IPS DF 4.7 (cell line): ENCODE measurements around the gene AIFM2.
A peak's percentile ranks its signal among the peaks of the same experiment; 100 is the strongest.
"Not testable (repeated sequence)": the region's sequence is repeated elsewhere in the genome, so short reads cannot be mapped to it uniquely, and the experiment has no call there.

Source experiments
- DNase-seq: peaks from one replicate; pipeline ENCODE4 v3.0.0-alpha.2; 2013; ENCODE audit warnings: low spot score; ENCODE audit errors: extremely low read depth

The AIFM2 gene

DNA sequence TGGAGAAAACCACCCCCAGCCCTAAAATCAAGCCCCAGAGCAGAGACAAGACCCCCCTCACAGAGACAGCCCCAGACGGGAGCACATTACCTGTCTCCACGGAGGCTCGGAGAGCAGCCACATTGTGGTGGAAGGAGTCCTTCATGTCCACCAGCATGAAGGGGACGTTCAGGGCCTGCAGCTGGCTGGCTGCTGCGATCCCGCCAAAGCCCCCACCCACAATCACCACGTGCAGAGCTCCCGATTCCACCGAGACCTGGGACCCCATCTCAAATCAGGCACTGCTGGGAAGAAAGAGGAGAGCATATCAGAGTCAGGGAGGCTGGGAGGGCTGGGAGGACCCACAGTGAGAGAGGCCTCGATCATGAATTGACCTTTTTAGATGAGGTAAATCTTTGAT lies 8.8 kb downstream of the AIFM2 start:
- no peak for DNase-seq

DNA sequence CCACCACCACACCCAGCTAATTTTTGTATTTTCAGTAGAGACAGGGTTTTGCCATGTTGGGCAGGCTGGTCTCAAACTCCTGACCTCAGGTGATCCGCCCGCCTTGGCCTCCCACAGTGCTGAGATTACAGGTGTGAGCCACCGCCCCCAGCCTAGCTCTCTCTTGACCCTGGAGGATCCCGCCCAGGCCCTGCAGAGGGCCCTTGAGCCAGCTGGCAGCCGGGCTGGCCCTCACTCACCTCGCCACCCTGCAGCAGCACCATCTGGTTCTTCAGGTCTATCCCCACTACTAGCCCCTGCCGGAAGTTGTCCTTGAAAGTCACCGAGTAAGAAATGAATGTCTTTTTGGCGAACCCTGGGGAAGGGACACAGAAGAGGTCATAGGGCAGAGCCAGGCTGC lies 9.5 kb downstream of the AIFM2 start:
- not testable (repeated sequence) for DNase-seq

DNA sequence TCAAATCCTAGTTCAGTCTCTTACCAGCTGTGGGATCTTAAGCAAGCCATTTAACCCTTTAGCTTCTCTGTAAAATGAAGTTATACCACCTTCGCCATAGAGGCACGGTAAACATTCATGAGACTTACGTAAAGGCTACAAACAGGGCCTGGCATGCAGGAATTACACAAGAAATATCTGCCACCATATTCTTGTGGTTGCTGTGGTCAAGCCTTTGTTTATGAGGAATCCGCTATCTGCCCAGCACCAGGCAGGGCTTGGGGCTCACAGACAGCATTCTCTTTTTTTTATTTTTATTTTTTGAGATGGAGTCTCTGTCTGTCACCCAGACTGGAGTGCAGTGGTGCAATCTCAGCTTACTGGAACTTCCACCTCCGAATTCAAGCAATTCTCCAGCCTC lies 9.9 kb downstream of the AIFM2 start:
- DNase-seq: no peak

DNA sequence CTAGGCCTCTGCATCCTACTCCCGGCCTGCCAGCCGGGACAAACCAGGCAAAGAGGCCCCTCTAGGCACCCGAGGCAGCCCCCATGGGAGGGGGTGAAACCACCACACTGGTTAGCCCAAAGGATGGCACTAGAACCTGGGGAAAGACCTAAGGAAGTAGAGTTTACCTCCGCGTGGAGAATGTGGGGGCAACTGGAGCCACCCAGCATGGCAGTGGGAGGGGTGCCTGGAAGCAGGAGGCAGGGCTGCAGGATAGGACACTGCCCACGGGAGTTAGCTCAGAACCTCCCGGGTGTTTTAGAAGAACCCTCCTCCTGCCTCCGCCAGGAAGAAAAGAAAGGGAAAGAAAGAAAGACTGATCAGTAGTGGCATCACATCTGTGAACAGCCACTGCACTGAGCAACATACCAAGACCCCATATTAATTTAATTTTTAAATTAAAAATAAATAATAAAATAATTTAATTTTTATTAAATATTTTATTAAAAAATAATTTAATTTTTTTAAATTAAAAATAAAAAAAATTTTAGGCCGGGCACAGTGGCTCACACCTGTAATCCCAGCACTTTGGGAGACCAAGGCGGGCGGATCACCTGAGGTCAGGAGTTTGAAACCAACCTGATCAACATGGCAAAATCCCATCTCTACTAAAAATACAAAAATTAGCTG lies 11.2 kb downstream of the AIFM2 start:
- DNase-seq: no peak

DNA sequence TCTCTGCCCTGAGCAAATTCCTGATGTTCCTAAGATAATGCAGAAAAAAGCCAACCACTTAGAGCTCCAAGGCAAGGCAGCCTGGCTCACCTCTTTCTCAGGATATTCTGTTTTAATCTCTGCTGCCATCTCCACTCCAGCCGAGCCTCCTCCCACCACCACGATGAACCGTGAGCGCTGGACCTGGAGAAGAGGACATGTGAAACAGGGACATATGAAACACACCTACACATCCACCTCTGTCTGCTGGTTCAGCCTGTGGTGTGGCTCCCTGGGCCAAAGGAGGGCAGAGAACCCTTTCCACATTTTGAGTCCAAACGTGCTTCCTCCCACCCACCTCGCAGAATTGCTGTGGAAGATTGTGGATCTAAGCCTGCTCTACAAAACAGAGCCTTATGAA lies 12.2 kb downstream of the AIFM2 start:
- no peak for DNase-seq

DNA sequence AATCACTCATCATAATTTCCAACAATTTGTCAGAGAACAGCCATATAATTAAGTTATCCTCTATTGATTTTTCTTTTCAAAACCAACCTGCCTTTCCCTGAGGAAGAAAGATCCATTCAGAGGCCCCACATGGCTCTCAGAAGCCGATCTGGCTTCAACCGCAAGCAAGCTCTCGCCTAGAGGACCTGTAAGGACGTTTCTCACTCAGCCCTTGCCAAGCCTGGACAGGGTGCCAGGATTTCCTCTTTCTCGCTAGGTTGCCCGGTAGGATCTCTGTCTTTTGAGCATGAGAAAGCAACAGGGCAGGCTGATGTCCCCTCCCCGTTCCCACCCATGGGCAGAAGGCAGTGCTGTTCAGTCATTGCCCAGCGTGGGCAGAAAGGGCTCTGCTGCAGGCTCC lies 13.0 kb downstream of the AIFM2 start:
- no peak for DNase-seq

DNA sequence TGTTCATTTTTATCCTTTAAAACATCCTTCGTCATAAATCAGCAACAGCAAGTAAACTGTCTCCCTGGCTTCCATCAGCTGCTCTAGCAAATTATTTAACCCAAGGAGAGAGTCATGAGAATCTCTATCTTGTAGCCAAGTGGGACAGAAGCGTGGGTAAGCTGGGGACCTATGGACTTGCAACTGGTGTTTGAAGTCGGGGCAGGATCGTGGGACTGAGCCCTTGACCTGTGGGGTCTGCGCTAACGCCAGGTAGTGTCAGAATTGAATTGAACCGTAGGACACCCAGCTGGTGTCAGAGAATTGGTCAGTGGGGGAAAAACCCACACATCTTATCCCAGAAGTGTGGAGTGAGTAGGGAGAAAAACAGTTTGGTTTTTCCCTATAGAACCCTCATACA lies 13.4 kb downstream of the AIFM2 start:
- DNase-seq: no peak

DNA sequence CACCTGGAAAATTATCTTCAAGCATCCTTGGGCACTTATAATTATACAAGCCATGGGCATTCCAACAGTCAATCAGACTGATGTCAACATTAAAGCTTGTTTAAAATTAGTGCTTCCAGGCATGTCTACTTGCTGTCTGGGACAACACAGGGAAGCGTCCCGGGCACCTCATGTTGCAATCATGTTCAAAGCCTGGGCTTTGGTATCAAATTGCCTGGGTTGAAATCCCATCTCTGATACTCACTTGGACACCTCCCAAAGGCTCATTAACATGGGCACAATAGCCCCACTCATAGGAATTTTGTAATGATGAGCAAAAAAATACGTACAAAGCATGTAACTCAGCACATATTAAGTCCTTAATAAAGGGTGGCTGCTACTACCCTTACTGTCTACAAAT lies 14.4 kb downstream of the AIFM2 start:
- no peak for DNase-seq

DNA sequence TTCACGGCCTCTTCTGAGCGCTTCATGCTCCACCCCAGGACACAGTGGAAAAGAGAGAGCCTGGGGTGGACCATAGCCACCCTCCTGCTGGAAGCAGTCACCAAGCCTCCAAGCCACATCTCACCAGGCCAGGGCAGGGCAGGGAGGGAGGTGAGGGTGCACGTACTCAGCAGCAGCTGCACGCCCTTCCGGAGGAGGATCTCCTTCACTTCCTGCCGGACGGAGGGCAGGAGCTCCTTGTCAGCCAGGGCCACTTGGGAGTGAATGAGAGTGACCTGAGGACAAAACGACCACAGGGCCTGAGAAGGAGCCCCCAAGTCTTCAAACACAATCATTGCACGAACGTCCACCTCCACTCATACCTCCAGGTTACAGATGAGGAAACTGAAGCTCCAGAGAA lies 15.0 kb downstream of the AIFM2 start:
- no peak for DNase-seq

DNA sequence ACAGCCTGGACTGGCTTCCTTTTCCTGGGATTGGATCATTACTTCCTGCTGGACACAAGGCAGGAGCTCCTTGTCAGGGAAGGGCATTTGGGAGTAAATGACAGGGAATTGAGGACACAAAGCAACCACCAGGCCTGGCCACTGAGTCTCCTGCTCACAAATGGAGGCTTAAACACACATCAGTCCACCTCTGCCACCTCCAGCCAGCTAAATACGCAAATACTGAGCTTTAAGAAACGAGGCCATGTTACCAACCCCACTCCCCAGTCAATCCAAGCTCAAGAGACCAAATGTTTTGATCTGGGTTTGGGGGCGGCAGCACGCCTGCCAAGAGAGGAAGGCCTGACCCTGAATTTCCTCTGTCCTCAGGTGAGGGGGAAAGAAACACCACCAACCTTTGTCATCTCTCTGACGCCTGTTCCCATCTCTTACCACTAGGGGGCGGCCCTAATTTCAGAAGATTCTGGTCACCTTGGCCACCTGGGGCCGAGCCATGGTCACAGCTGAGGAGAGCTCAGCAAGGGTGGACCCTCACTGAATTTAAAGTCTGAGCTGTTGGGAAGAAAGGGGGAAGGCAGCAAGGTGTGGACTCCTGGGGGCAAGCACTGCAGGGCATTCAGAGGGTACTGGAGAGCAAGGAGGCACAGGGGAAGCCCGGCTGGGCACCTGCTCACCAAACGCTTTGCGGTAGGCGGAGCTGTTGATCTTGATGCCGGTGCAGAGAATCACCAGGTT lies 16.5 kb downstream of the AIFM2 start:
- DNase-seq: no peak

DNA sequence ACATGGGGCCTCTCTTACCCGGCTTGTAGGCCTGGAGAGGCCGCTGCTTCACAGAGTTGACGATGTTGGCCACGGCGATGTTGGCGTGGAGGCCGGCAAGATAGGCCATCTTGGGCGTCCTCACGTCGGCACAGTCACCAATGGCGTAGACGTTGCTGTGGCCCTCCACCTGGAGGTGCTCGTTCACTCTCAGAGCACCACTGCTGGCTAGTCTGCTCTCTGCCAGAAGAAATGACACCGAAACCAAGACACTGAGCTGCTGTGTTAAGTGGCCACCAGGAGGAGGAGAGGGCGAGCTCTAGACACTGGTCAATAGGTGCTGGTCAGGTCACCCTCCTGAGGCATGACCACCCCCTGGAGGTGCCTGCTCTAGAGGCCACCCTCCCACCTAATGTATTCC lies 17.7 kb downstream of the AIFM2 start:
- no peak for DNase-seq

DNA sequence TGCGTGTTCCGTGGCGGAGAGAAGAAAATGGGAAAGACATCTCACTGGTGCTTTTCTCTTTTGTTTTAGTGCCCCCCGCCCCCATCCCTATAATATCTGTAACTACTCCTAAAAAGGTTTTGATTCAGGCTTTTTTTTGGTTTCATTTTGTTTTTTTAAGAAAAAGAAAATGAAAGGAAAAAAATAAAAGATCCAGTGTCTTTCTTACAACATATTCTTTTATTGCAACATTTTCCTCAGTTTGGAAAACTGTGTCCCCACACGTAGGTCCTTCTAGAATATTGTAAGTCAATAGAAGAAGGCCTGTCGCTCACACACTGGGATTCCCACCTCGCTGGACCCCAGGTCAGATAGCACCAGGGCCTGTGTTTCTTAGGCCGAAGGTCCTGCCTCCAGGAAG lies 20.6 kb downstream of the AIFM2 start:
- no peak for DNase-seq

DNA sequence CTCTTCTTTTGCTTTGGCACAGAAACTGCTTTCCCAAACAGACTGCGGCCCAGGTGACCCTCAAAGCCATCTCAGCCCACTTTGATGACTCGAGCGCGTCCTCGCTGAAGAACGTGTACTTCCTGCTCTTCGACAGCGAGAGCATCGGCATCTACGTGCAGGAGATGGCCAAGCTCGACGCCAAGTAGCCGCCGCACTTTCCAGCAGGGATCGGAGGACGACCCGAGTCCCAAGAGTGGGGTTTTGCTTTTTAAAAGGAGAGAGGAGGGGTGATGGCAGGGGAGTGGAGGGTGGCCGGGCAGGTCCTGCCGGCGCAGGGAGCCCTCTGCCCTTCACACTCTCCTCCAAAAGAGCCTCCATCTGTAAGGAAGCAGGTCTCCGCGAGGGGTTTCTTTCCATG lies 21.1 kb downstream of the AIFM2 start:
- no peak for DNase-seq

DNA sequence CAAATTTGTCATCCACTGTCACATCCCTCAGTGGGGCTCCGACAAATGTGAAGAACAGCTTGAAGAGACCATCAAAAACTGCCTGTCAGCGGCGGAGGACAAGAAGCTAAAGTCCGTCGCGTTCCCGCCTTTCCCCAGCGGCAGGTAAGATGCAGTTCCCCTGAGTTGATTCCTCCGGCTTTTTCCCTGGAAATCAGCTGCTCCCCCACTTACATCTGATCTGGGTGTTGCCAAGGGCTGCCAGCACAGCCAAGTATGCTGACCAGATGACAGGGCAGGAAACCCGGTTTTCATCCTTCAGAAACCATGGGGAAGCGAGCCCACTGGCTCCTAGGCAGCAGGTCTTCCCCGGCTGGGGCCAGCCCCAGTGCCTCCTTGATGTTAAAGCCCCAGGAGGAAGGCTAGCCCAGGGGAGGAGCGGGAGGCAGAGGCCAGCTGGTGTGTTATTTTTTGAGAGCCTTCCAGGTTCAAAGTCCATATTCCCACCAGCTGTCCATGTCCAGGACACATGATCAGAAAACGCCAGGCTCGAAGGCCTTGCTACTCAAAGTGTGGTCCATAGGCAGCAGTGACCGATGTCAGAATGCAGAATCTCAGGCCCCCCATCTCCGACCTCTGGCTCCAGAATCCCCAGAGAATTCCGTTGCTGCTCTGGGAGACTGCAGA lies 23.4 kb downstream of the AIFM2 start:
- no peak for DNase-seq

DNA sequence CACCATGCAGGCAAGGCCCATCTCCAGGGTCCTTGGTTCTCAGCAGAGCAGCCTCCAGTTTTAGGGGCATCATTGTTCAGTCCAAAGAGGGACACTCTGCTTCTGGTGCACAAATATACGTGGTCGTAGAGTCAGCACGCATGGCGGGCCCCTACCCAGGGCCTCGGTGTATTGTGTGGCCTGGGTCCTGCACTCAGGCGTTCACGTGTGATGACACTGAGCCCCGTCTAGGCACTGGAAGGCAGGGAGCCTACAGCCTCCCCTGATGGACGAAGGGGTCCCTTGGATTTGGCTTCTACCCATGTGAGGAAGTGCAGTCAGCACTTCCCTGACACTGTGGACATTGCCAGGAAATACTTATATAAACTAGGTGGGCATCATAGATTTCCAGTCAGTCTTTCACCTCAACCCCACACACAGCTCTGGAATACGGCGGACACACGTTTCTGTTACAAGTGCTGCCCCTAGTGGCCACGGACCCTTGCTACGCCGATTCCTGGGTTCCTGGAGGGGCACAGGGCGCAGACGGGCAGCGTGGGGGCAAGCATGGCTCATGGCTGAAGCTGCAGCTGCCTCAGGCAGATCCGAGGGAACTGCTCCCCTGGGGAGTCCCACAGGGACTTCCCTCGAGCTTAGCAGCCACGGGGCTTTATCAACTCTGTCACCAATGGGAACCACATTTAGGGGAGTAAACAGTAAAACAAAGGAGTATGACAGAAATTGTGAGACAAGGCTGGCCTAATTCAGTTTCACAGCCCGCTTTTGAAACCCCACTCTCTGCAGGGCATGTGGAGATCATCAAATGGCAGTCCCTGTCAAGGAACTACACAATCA lies 25.4 kb downstream of the AIFM2 start:
- peak; percentile 46 for DNase-seq

DNA sequence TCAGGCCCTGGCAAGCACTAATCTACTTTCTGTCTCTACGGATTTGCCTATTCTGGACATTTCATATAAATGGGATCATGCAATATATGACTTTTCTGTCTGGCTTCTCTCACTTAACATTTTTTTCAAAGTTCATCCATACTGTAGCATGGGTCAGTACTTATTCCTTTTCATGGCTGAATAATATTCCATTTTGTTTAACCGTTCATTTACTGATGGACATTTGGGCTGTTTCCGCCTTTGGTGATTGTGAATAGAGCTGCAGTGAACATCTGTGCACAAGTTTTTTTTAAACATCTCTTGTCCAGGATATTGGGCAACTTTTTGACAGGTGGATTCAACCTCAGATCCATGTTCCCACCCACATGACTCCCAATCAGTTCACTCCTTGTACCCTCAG lies 31.0 kb downstream of the AIFM2 start:
- DNase-seq: no peak

DNA sequence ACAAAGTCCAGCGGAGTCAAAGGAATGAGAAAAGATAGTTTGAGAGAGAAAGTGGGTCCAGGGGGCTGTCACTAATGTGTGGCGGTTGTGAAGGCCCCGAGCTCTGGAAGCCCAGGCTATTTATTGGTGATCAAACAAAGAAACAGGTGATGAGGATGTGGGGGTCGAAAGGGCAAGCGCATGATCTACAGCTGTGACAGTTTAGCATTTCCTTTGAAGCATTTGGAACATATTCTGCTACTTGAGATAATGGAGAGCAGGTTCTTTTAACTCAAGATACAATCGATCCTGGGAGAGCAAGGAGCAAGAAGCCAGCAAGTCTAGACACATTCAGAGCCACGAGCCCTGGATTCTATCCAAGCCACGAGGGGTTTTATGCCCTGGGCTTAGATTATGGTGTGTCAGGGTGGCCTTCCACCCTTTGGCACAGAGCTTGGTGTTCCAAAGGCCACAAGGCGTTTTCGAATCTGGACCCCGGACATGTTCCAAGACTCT lies 31.5 kb downstream of the AIFM2 start:
- not testable (repeated sequence) for DNase-seq

DNA sequence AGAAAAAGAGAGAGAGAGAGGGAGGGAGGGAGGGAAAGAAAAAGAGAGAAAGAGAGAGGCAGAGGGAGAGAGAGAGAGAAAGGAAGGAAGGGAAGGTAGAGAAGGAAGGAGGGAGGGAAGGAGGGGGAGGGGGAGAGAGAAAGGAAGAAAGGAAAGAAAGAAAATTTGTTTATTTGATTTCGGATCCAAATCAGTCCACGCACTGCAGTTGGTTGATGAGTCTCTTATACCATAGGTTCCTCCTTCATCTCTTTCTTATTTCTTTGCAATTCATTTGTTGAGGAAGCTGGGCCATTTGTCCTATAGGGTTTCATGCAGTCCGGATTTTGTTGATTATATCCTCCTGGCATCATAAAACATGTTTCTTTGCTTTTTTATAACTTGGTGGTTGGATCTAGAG lies 34.4 kb downstream of the AIFM2 start:
- DNase-seq: no peak

DNA sequence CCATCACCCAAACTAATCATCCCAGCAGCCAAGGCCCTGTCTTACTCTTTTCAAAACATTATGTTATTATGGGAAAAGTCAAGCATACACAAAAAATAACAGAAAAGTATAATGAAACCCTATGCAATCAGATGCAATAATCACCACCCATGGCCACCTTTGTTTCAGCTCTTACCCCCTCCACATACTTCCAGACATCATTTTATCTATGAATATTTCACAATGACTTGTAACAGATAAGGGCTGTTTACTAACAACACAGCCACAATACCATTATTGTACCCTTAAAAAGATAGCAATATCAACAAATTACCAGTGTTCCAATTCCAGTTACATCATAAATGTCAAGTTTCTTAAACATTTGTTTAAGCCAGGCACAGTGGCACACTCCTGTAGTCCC lies 35.2 kb downstream of the AIFM2 start:
- DNase-seq: no peak

DNA sequence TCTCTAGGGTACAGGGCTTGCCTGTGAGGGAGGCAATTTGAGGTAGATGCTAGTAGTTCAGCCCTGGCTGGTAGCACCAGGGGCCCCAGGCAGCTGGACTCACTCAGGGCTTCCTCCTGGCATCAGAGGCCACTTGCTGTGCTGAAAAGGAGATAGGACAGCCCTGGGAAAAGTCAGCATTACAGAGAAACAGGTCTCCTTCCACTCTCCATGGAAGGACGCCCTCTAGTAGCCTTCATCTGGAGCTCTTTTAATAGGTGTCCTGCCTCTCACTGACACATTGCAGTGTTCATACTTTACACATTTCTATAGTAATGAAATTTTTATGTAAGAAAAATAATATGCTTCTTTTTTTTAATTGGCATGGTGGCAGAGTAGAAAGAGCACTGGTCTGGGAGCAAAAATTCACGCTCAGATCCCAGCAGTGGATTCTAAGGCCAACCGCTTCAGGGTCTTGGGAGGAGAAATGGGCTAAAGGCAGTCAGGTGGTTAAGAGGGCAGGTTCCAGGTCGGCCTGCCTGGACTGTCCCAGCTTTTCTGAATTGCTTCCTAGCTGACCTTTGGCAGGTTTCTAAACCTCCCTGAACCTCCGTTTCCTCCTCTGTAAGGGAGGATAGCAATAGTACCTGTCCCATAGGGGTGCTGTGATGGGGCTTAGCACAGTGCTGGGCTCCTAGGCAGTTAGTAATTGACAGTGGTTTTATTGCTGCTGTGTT lies 35.8 kb downstream of the AIFM2 start:
- no peak for DNase-seq
